ENCODE measurements around the gene KIAA1143. TPM values are rescaled to one million over a fixed set of nuclear protein-coding genes. Genes with fewer than 3 reads are reported as not detected.

Gene KIAA1143
- total and polyA plus RNA-seq, 2 of the 13 experiments (the other 11 are each of a cell fraction or from before 2014, with no cell fraction given) = 9.9 to 27.2 TPM

DNA sequence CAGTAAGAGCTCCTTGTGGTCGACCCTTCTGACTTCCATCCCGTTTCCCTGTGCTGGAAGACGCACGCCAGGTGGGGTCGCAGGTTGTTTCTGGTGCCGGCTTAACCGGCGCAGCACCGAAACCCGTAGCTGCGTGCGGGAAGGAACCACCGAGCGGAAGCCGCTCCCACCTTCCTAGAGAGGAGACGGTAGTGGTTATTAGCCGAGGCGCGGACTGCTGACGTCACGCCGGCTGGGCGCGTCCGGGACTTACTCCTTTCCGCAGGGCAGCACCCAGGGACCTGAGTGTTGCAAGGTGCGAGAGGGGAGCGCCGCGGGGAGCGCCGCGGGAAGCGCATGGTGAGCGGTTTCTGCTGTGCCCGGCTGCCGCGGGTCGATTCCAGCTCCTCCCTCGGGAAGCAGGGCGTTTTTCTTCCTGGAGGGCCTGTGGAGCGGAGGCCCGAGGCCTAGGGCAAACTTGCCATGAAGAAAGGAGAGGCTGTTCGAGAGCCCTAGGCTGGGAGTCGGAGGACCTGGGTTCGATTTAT is 32.0 kb downstream of the KIAA1143 start, which contains the start of gene ZNF501 (continued):
- TF ChIP-seq, protein P1, sequence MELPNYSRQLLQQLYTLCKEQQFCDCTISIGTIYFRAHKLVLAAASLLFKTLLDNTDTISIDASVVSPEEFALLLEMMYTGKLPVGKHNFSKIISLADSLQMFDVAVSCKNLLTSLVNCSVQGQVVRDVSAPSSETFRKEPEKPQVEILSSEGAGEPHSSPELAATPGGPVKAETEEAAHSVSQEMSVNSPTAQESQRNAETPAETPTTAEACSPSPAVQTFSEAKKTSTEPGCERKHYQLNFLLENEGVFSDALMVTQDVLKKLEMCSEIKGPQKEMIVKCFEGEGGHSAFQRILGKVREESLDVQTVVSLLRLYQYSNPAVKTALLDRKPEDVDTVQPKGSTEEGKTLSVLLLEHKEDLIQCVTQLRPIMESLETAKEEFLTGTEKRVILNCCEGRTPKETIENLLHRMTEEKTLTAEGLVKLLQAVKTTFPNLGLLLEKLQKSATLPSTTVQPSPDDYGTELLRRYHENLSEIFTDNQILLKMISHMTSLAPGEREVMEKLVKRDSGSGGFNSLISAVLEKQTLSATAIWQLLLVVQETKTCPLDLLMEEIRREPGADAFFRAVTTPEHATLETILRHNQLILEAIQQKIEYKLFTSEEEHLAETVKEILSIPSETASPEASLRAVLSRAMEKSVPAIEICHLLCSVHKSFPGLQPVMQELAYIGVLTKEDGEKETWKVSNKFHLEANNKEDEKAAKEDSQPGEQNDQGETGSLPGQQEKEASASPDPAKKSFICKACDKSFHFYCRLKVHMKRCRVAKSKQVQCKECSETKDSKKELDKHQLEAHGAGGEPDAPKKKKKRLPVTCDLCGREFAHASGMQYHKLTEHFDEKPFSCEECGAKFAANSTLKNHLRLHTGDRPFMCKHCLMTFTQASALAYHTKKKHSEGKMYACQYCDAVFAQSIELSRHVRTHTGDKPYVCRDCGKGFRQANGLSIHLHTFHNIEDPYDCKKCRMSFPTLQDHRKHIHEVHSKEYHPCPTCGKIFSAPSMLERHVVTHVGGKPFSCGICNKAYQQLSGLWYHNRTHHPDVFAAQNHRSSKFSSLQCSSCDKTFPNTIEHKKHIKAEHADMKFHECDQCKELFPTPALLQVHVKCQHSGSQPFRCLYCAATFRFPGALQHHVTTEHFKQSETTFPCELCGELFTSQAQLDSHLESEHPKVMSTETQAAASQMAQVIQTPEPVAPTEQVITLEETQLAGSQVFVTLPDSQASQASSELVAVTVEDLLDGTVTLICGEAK (IDR thresholded peaks at IDR 0.05) = no peak
- TF ChIP-seq, protein P1 (CRISPR knock-in tag; IDR thresholded peaks at IDR 0.05) = peak; percentile 78
- TF ChIP-seq PCBP2 (optimal IDR thresholded peaks at IDR 0.05; ENCODE audit: low read depth, low read length, poor library complexity, severe bottlenecking) = no peak
- TF ChIP-seq, protein P2, sequence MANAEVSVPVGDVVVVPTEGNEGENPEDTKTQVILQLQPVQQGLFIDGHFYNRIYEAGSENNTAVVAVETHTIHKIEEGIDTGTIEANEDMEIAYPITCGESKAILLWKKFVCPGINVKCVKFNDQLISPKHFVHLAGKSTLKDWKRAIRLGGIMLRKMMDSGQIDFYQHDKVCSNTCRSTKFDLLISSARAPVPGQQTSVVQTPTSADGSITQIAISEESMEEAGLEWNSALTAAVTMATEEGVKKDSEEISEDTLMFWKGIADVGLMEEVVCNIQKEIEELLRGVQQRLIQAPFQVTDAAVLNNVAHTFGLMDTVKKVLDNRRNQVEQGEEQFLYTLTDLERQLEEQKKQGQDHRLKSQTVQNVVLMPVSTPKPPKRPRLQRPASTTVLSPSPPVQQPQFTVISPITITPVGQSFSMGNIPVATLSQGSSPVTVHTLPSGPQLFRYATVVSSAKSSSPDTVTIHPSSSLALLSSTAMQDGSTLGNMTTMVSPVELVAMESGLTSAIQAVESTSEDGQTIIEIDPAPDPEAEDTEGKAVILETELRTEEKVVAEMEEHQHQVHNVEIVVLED (CRISPR knock-in tag; IDR thresholded peaks at IDR 0.05; ENCODE audit: borderline replicate concordance) = peak; percentile 94
- peak; percentile 89 for TF ChIP-seq BRCA1 (CRISPR knock-in tag; IDR thresholded peaks at IDR 0.05)
- TF ChIP-seq ZNF44 (CRISPR knock-in tag; IDR thresholded peaks at IDR 0.05) = no peak
- 0 out of 2 replicates have a peak, but pooled peaks have one; percentile 23 for TF ChIP-seq NFE2 (CRISPR knock-in tag; IDR thresholded peaks at IDR 0.05)
- TF ChIP-seq CHD2 (IDR thresholded peaks at IDR 0.05; ENCODE audit: low read depth, low read length) = no peak; the same call in 1 of the 2 replicates
- TF ChIP-seq ZFP41 (CRISPR knock-in tag; IDR thresholded peaks at IDR 0.05; ENCODE audit: borderline replicate concordance) = no peak
- no peak for TF ChIP-seq NR3C1 (CRISPR knock-in tag; IDR thresholded peaks at IDR 0.05)
- TF ChIP-seq, protein P3, sequence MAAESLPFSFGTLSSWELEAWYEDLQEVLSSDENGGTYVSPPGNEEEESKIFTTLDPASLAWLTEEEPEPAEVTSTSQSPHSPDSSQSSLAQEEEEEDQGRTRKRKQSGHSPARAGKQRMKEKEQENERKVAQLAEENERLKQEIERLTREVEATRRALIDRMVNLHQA (CRISPR knock-in tag; IDR thresholded peaks at IDR 0.05) = no peak
- TF ChIP-seq, protein P4, sequence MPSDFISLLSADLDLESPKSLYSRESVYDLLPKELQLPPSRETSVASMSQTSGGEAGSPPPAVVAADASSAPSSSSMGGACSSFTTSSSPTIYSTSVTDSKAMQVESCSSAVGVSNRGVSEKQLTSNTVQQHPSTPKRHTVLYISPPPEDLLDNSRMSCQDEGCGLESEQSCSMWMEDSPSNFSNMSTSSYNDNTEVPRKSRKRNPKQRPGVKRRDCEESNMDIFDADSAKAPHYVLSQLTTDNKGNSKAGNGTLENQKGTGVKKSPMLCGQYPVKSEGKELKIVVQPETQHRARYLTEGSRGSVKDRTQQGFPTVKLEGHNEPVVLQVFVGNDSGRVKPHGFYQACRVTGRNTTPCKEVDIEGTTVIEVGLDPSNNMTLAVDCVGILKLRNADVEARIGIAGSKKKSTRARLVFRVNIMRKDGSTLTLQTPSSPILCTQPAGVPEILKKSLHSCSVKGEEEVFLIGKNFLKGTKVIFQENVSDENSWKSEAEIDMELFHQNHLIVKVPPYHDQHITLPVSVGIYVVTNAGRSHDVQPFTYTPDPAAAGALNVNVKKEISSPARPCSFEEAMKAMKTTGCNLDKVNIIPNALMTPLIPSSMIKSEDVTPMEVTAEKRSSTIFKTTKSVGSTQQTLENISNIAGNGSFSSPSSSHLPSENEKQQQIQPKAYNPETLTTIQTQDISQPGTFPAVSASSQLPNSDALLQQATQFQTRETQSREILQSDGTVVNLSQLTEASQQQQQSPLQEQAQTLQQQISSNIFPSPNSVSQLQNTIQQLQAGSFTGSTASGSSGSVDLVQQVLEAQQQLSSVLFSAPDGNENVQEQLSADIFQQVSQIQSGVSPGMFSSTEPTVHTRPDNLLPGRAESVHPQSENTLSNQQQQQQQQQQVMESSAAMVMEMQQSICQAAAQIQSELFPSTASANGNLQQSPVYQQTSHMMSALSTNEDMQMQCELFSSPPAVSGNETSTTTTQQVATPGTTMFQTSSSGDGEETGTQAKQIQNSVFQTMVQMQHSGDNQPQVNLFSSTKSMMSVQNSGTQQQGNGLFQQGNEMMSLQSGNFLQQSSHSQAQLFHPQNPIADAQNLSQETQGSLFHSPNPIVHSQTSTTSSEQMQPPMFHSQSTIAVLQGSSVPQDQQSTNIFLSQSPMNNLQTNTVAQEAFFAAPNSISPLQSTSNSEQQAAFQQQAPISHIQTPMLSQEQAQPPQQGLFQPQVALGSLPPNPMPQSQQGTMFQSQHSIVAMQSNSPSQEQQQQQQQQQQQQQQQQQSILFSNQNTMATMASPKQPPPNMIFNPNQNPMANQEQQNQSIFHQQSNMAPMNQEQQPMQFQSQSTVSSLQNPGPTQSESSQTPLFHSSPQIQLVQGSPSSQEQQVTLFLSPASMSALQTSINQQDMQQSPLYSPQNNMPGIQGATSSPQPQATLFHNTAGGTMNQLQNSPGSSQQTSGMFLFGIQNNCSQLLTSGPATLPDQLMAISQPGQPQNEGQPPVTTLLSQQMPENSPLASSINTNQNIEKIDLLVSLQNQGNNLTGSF (CRISPR knock-in tag; IDR thresholded peaks at IDR 0.05) = peak; percentile 93
- peak; percentile 93 for TF ChIP-seq ZNF274 (CRISPR knock-in tag; IDR thresholded peaks at IDR 0.05)

Measured in HepG2 (cell line).